HG03045 (cell line): ENCODE results near the gene CHRNA4.
"Not testable (repeated sequence)": the region's sequence is repeated elsewhere in the genome, so short reads cannot be mapped to it uniquely, and the experiment has no call there.

Source experiments
- ATAC-seq: cut with Tn5 transposase; IDR thresholded peaks from one replicate; pipeline ENCODE4 v1.9.1; 2021; ENCODE audit warnings: mild to moderate bottlenecking, moderate library complexity; ENCODE audit not compliant: unreplicated experiment

CHRNA4 gene

DNA sequence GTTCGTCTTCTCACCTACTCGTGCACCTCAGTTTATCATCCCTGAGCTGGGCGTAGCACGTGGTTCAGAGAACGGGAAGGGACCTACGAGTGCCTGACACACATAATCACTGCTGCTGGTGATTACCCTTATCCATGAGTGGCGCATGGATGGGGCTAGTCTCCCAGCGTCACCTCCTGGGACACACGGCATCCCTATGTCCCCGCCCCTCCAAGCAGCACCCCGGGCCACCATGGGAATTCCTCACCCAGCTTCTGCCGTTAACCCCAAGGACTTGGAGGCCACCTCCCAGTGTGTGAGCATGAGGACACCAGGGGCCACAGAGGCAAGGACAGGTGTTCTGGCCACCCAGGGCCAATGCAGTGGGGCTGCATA is 9.8 kb downstream of the CHRNA4 start:
- no peak for ATAC-seq

DNA sequence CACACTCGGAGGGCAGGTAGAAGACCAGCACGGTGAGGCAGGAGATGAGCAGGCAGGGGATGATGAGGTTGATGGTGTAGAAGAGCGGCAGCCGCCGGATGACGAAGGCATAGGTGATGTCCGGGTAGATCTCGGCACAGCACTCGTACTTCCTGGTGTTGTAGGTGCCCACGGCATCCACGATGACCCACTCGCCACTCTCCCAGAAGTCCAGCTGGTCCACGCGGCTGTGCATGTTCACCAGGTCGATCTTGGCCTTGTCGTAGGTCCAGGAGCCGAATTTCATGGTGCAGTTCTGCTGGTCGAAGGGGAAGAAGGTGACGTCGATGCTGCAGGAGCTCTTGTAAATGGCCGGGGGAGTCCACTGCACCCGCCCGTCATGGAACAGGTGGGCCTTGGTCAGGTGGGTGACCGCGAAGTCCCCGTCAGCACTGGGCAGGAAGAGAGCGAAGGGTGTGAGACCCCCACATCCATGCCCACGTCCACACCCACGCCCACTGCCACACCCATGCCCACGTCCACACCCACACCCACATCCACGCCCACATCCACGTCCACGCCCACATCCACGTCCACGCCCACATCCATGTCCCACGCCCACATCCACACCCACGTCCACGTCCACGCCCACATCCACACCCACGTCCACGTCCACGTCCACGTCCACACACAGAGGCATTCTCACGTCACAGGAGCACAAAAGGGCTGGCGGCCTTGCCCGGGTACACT is 10.4 kb downstream of the CHRNA4 start:
- no peak for ATAC-seq

DNA sequence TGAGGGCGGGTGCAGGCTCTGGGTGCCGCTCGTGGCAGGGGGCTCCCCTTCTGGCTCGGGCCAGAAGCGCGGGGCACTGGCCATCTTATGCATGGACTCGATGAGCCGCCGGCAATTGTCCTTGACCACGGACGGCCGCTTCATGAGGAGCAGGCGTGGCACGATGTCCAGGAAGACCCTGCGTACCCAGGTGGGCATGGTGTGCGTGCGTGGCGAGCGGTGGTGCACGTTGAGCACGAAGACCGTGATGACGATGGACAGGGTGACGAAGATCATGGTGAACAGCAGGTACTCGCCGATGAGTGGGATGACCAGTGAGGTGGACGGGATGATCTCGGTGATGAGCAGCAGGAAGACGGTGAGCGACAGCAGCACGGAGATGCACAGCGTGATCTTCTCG is 11.0 kb downstream of the CHRNA4 start:
- no peak for ATAC-seq

DNA sequence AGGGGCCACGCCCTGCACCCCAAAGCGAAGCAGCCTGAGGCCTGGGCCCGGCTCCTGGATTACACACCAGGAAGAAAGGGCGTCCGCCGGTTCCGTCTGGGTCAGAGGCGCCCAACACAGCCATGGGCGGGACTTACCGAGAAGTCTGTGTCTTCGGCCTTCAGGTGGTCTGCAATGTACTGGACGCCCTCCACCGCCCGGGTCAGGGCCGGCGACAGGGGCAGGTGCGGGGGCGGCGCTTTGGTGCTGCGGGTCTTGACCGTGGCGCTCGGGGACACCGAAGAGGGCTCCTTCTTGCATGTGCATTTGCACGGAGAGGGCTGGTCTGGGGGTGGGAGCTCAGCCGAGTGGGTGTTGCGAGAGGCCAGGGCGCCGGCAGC is 11.6 kb downstream of the CHRNA4 start:
- no peak for ATAC-seq

DNA sequence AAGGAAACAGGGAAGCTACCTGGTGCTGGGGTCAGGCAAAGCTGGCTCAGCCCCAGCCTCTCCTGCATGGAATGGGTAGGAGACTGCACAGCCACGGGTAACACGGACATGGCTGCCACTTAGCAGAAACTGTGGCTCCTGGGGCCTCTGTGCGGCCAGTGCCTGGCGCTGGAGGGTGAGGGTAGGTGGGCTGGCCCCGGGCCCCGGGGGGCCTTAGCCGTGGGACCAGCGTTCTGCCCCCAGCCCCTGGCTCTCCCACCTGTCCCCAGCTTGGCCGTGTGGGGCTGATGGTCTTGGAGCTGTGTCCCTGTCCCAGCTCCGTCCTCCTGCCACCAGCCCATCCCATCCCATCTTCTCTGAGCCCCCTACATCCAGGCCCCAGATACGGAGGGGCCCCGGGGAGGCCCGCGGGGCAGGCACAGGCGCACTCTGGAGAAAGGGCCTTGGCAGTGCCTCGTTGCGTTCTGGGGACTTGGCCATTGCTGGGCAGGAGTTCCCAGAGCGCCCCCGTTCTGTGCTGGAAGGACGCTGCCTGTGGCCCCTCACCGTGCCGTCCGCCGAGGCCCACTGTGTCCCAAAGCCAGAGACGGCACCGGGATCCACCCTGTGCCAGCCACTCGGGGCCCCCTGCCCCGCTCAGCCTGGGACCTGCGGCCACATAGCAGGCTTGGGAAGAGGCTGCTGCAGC is 12.2 kb downstream of the CHRNA4 start:
- ATAC-seq: no peak

DNA sequence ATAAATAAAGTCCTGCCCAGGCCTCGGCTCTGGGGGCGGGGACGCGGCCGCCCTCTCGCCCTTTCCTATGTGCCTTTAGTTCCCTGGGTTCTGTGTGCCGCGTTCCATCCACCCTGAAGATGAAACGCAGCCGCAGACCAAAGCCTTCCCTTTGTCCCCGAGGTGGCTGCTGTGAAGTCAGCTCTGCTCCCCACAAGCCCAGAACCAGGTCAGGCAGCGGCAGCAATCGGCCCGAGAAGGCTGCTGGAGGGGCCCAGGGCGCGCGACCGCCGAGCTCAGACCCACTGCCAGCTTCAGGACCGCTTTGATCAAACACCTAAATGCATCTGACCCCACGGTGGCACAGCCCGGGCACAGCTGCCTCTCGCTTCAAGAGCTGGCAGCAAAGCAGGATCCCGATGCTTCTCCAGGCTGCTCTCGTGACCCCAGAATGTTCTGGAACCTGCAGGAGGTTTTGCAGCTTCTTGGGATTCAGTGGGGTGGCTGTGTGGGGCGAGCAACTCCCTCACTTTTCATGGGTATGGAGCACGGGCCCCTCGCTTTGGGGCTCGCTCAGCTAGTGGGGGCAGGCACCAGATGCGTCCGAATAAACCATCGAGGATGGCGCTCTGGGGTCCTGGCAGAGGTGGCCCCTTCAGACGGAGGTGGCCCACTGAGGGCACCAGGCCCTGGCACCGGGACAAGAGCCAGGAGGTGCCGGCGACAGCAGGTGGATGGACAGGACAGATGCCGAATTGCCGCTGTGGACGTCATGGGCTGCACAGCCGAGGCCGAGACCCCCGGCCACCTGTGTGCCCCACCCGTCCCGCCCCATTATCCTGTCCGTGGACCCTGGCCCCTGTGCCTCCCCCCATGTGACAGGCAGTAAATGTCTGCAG is 13.0 kb downstream of the CHRNA4 start:
- no peak for ATAC-seq

DNA sequence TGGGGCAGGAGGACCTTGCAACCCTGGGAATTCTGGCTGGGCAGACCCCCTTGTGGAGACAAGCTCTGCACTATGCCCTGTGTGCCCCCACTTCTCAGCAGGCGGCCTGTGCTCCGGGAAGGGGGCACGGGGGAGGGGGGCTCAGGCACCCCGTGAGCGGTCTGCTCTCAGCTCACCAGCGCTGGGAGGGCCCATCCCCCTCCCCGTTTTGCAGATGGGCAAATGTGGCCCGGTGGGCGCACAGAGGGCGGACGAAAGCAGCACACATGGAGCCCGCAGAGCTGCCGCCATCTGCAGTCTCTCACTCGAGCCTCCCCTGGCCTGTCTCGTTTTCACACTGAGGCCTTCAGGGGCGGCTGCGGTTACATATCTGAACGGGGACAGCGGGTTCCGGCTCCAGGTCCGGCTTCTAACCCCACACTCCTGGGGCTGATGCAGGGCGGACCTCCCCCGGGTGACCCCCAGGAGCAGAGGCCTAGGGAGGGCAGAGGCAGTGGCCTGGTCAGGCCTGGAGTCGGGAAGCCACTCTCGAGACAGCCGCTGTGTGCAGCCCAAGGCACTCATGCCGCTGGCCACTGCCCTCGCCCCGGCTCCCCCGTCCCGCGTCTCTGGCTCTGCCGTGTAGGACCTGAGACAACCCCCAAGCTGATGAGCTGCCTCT is 13.9 kb downstream of the CHRNA4 start:
- ATAC-seq: no peak

DNA sequence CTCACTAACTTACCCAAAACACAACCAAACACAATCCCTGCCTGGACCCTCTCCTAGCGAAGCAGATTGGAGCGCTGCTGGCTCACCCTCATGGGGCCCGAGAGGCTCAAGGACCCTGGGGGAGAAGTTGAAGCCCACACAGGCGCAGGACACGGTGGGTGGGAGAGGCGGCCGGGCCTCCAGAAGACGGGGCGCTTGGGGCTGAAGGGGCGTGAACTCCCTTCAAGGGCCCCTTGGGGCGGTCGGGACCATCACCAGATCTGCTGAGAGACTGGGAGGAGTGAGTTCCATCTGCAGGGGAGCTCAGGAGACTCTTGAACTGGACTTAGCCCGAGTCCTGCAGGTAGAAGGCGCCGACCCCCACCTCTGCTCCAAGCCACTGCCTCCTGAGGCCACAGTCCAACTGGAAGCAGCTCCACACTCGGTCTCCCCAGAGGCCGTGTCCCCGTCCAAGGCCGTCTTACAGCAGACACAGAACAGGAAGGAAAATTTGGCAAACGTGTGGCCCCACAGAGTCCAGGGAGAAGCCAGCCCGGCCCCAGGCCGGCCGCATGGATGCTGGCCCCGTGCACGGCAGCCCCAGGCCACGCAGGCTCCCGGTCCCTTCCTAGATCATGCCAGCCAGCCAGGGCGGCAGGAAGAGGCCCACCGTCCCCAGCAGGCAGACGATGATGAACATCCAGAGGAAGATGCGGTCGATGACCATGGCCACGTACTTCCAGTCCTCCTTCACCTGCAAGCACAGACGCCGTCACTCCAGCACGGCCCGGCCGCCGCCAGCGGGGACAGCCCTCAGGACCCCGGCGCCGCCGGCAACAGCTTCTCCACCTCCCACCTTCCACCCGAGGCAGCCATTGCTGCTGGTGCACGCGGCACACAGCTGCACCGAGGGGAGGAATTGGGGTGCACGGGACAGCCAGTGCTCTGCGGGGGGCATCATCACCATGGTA is 14.7 kb downstream of the CHRNA4 start:
- ATAC-seq: no peak

DNA sequence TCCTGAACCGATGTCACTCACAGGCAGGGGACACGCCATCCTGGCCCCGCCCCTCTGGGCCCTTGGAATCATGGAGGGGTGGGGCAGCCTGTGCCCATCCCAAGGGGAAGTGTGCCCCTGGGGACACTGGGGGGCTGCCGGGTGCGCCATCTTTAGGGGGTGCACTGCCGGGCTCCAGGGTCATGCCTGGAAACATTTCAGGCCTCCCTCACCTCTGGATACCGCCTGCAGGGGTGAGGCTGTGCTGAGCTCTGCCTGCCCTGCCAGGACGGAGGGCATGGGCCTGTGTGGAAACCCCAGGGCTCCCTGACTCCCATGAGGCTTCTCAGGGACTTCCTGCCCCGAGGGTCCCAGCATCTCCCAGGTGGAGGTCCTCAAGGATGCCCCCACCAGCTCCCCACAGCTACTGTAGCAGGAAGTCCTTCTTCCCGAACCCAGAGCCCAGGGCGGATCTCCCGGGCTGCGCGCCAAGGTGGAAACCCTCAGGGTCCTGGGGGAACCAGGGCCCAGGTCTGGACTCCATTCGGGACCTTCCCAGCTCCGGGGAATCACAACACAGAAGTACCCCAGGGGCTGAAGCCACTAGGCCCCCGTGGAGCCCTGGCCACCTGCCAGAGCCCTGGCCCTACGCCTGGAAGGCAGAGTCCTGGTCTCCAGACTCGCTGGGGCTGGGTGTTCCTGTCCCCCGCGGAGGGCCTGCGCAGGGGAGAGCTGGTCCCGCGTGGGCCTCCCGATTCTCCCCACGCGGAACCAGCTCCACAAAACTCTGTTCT is 15.6 kb downstream of the CHRNA4 start:
- ATAC-seq: no peak

DNA sequence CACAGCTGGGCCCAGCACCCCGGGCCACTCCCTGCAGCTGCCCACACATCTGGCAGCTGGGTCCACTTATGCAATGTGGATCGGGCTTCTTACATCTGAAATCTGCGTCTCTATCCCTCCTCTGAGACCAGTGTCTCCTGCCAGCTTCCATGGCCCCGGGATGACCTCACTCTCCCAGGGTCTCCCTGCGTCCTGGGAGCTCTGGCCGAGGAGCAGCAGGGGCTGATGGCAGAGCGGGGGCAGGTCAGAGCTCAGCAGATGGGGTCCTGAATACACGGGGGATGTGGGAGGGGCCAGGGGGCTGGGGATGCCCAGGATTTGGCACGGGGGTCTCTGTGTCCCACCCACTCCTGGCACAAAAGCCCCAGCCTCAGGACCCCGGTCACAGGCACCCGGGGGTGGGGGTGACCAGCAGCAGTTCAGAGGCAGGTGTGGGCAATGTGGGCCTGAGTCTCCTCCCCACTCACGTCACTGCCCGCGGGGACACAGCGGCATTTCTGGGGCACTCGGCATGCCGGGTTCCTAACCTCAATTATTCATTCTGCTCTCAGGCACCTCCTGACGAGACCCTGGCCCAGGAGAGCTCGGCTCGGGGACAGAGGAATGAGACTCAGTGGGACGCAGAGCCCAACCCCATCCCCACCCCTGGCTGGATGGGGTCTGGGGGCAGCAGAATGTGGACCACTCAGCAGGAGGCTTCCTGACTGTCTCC is 16.4 kb downstream of the CHRNA4 start:
- no peak for ATAC-seq

DNA sequence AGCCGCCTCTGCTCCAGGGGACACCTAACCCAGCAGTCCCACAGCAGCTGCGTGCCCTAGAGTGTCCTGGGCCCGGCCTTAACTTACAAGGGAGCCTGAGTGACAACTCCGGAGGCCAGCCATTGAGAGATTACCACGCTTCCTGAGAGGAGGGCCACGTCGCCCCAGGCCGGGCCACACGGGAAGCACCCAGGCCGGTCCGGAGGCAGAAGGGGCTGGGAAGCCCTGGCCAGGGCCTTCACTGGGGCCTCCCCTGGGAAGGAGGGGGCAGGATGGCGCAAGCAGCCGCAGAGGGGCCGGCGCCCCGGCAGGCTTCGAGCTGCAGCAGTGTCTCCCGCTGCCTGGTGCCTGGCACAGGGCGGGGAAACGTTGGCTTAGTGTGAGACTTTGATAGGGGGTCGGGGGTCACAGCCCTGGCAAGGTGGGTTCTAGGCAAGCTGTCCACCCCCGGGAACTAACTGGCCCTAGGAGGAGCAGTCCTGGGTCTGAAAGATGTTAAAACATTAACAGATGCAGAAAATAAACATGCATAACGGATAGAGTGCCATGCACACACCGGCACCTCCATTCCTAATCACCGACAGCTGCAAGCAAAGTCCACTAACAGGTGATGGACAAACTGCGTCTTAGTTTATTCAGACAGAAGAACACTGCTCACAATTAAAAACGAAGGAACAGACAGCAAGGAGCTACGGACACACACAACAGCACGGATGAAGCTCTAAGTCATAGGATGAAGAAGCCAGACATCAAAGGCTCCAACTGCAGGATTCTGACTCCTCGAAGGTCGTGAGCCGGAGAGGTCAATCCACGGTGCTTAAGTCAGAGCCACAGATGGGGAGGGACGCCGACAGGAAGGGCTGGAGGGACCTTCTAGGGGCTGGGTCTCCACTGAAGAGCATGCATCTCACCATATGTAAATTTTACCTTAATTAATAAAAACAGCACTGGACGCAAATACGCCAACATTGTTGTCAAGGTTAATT is 17.4 kb downstream of the CHRNA4 start:
- no peak for ATAC-seq

DNA sequence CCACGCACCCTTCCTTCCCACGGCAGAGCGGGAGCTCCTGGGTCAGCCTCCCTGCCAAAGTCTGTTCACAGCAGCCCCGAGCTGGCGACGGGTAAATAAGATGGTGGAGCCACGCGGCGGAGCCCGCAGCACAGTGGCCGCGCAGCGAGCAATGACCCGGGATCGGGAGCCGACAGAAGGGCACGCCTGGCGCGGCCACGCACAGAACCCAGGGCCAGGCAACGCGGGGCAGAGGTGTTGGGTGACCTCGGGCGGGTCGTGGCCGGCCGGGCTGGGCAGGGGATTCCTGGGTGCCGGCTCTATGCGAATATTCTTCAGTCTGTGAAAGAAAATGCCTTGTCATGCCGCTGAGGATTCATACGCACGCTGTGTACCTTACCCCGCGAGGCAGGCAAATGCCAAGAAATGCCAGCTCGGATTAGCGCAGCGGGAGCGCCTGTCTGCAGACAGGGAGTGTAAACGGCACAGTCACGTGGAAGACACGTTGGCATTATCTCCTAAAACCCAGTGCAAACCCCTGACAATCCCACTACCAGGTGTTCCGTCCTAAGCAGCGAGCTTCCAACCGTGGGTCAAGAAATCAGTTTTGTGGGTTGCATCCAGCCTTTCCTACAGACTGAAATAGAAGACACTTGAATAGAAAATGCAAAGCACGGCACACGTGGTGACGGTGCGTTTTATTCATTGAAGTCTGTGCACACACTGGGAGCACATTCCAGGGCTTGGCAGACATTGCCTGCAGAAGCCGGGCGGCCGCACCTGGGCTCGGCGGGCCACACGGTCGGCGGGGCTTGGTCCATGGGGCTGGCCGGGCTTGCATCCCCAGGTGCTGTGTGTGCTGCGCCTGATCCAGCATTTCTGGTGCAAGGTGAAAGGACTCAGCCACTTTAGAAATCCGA is 18.3 kb downstream of the CHRNA4 start:
- no peak for ATAC-seq

DNA sequence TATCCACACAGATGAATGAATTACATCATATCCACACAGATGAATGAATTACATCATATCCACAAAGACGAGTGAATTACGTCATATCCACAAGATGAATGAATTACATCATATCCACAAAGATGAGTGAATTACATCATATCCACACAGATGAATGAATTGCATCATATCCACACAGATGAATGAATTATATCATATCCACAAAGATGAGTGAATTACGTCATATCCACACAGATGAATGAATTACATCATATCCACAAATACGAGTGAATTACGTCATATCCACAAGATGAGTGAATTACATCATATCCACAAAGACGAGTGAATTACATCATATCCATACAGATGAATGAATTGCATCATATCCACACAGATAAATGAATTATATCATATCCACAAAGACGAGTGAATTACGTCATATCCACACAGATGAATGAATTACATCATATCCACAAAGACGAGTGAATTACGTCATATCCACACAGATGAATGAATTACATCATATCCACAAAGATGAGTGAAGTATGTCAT is 20.9 kb downstream of the CHRNA4 start:
- not testable (repeated sequence) for ATAC-seq

DNA sequence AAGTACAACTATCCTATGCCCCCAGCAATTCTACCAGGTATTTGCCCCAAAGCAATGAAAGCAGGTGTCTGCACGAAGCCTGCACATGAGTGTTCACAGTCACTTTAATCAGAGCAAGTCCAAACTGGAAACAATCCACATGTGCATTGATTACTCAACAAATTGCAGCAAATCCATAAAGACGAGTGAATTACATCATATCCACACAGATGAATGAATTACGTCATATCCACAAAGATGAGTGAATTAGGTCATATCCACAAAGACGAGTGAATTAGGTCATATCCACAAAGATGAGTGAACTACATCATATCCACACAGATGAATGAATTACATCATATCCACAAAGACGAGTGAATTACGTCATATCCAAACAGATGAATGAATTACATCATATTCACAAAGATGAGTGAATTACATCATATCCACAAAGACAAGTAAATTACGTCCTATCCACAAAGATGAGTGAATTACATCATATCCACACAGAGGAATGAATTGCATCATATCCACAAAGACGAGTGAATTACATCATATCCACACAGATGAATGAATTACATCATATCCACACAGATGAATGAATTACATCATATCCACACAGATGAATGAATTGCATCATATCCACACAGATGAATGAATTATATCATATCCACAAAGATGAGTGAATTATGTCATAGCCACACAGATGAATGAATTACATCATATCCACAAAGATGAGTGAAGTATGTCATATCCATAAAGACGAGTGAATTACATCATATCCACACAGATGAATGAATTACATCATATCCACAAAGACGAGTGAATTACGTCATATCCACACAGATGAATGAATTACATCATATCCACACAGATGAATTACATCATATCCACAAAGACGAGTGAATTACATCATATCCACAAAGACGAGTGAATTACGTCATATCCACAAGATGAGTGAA is 21.7 kb downstream of the CHRNA4 start:
- not testable (repeated sequence) for ATAC-seq

DNA sequence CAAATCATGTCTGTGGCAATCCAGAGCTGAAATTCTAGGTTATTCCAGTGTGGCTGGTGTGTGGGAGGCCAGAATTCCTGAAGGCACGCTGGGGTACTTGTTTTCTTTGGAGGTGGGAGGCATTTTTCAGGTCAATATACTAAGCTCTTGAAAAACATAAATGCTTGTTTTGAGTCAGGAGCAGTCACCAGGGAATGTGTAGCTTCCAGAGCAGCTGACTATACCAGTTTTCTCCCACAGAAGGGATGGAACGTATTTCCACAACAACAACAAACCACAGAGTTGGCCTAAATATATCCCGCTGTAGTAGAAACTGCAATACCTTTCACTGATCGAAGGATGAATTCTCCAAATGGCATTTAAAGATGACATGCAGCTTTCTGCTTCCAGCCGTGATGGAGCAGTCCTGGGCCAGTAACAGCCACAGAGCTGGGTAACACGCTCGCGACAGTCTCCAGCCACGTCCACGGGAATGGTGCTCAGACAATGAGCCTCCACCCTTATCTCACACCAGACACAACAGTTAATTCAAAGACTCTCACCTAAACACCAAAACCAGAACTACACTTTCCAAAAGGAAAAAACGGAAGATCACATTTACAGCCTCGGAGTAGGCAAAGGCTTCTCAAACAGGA is 23.2 kb downstream of the CHRNA4 start:
- no peak for ATAC-seq
